A673 (cell line): ENCODE data around the gene PADI6.

Experiments
- EZH2 ChIP-seq: fragments of 200-600 bp; sonication (generic); IDR thresholded peaks from 2 replicates; pipeline ENCODE4 v1.6.1; 2017; ENCODE audit warnings: borderline replicate concordance, low read depth, mild to moderate bottlenecking, mixed read lengths, antibody characterized with exemption, low read length; ENCODE audit not compliant: poor library complexity, severe bottlenecking
- TF ChIP-seq, protein P1 (sequence below): fragments of 300-800, 200-600 bp; sonication (generic); conservative IDR thresholded peaks from 2 replicates; pipeline ENCODE4 v1.5.1; 2017; ENCODE audit warnings: low read depth, mild to moderate bottlenecking, antibody characterized with exemption, low read length, moderate library complexity, mixed read lengths

DNA sequence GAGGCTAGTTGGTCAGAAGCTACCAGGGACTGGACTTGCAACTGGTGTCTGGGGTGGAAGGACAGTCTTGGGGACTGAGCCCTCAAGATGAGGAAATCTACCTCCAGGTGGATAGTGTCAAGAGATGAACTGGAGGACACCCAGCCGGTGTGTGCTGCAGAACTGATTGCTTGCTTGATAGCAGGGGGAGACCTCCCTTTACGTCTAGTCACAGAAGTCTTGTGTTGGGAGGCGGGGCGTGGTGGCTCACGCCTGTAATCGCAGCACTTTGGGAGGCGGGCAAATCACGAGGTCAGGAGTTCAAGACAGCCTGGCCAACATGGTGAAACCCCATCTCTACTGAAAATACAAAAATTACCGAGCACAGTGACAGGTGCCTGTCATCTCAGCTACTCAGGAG is 62.6 kb downstream of the PADI6 start:
- TF ChIP-seq, protein P1, sequence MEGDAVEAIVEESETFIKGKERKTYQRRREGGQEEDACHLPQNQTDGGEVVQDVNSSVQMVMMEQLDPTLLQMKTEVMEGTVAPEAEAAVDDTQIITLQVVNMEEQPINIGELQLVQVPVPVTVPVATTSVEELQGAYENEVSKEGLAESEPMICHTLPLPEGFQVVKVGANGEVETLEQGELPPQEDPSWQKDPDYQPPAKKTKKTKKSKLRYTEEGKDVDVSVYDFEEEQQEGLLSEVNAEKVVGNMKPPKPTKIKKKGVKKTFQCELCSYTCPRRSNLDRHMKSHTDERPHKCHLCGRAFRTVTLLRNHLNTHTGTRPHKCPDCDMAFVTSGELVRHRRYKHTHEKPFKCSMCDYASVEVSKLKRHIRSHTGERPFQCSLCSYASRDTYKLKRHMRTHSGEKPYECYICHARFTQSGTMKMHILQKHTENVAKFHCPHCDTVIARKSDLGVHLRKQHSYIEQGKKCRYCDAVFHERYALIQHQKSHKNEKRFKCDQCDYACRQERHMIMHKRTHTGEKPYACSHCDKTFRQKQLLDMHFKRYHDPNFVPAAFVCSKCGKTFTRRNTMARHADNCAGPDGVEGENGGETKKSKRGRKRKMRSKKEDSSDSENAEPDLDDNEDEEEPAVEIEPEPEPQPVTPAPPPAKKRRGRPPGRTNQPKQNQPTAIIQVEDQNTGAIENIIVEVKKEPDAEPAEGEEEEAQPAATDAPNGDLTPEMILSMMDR, result no peak
- no peak for TF ChIP-seq EZH2
